GM23338 (cell line): ENCODE data around the gene STIM1. TPM values are rescaled to one million over a fixed set of nuclear protein-coding genes. Genes with fewer than 3 reads are reported as not detected.

ENCODE experiments used
- ATAC-seq: fragments of 200-7000 bp; cut with Tn5 transposase; 3 replicates; pipeline ENCODE4 v1.9.1; 2020
- DNase-seq: peaks from one replicate; pipeline ENCODE4 v3.0.0-alpha.2; 2015; ENCODE audit warnings: low spot score
- H2AFZ ChIP-seq: fragments of 200-600 bp; sonication (generic); 2 replicates; pipeline ENCODE4 v1.8.0; 2016; ENCODE audit warnings: antibody characterized with exemption, mild to moderate bottlenecking, moderate library complexity
- H3F3A ChIP-seq: fragments of 200-600 bp; sonication (generic); replicated peaks from 2 replicates; pipeline ENCODE4 v1.8.0; 2017; ENCODE audit warnings: antibody characterized with exemption, mixed run types, low read depth
- H3K27ac ChIP-seq: fragments of 200-600 bp; sonication (generic); 2 replicates; pipeline ENCODE4 v1.6.1; 2016; ENCODE audit warnings: low read depth
- H3K27me3 ChIP-seq: fragments of 200-600 bp; sonication (generic); 2 replicates; pipeline ENCODE4 v1.8.0; 2016; ENCODE audit warnings: mild to moderate bottlenecking, mixed run types, moderate library complexity; ENCODE audit not compliant: insufficient read depth
- H3K36me3 ChIP-seq: fragments of 200-600 bp; sonication (generic); 2 replicates; pipeline ENCODE4 v1.8.0; 2016; ENCODE audit warnings: mild to moderate bottlenecking; ENCODE audit not compliant: insufficient read depth
- H3K4me1 ChIP-seq: fragments of 200-600 bp; sonication (generic); 2 replicates; pipeline ENCODE4 v1.8.0; 2016; ENCODE audit warnings: mild to moderate bottlenecking, moderate library complexity; ENCODE audit not compliant: insufficient read depth
- H3K4me2 ChIP-seq: fragments of 200-600 bp; sonication (generic); 2 replicates; pipeline ENCODE4 v1.7.1; 2017; ENCODE audit warnings: mixed run types
- H3K4me3 ChIP-seq: fragments of 200-600 bp; sonication (generic); 2 replicates; pipeline ENCODE4 v1.6.1; 2016; ENCODE audit warnings: mixed run types
- H3K79me2 ChIP-seq: fragments of 200-600 bp; sonication (generic); replicated peaks from 2 replicates; pipeline ENCODE4 v1.8.0; 2017; ENCODE audit warnings: mild to moderate bottlenecking; ENCODE audit not compliant: insufficient read depth
- H3K9me2 ChIP-seq: fragments of 200-600 bp; sonication (generic); 2 replicates; pipeline ENCODE4 v1.8.0; 2017; ENCODE audit not compliant: insufficient read depth
- H4K20me1 ChIP-seq: fragments of 200-600 bp; sonication (generic); replicated peaks from 2 replicates; pipeline ENCODE4 v1.8.0; 2017; ENCODE audit warnings: mild to moderate bottlenecking; ENCODE audit not compliant: insufficient read depth
- H3K27ac Mint-ChIP-seq: 2 replicates; pipeline ENCODE4 v1.8.0; 2020; ENCODE audit warnings: inconsistent platforms, mild to moderate bottlenecking, moderate library complexity, mixed read lengths
- H3K27me3 Mint-ChIP-seq: 3 replicates; pipeline ENCODE4 v1.8.0; 2022; ENCODE audit warnings: low read depth, mild to moderate bottlenecking, moderate library complexity, mixed read lengths, inconsistent platforms; ENCODE audit not compliant: insufficient read depth, poor library complexity
- H3K36me3 Mint-ChIP-seq: 3 replicates; pipeline ENCODE4 v1.8.0; 2021; ENCODE audit warnings: low read depth, mild to moderate bottlenecking, inconsistent platforms, moderate library complexity, mixed read lengths
- H3K4me1 Mint-ChIP-seq: 3 replicates; pipeline ENCODE4 v1.8.0; 2020; ENCODE audit warnings: mild to moderate bottlenecking, inconsistent platforms, mixed read lengths
- H3K4me3 Mint-ChIP-seq: 3 replicates; pipeline ENCODE4 v1.8.0; 2021; ENCODE audit warnings: moderate library complexity, mild to moderate bottlenecking, inconsistent platforms, mixed read lengths
- H3K9me3 Mint-ChIP-seq: 3 replicates; pipeline ENCODE4 v1.8.0; 2020; ENCODE audit warnings: moderate library complexity, mild to moderate bottlenecking, inconsistent platforms, mixed read lengths
- EZH2phosphoT487 ChIP-seq: fragments of 200-600 bp; sonication (generic); IDR thresholded peaks from one replicate; pipeline ENCODE4 v1.8.1; 2018; ENCODE audit warnings: antibody characterized with exemption; ENCODE audit not compliant: unreplicated experiment
- POLR2AphosphoS5 ChIP-seq: IDR thresholded peaks from 2 replicates; pipeline ENCODE4 v1.6.1; 2016; ENCODE audit warnings: antibody characterized with exemption, low read depth
- STAT1 ChIP-seq: IDR thresholded peaks from one replicate; pipeline ENCODE4 v1.6.1; 2016; ENCODE audit warnings: antibody characterized with exemption; ENCODE audit not compliant: unreplicated experiment
- ZNF114 ChIP-seq: fragments of 250-450 bp; sonication (Bioruptor Pico); IDR thresholded peaks from 2 replicates; pipeline ENCODE4 v1.5.0; 2020; ENCODE audit warnings: mild to moderate bottlenecking, moderate library complexity
- ZNF462 ChIP-seq: fragments of 250-450 bp; sonication (Bioruptor Pico); IDR thresholded peaks from 2 replicates; pipeline ENCODE4 v1.5.0; 2020; ENCODE audit warnings: mild to moderate bottlenecking, moderate library complexity
- polyA plus RNA-seq: library from polyadenylated mRNA; unstranded; fragments of >200 nt; fragmentation: Nextera tagmentation; extraction: Ambion mirVana; gene quantifications from 2 replicates; pipeline ENCODE4 v1.2.1, GENCODE V29; 2016
- total RNA-seq: library from RNA; depleted of rRNA; stranded (reverse); fragments of >200 nt; shearing (Covaris generic); gene quantifications from 2 replicates; pipeline ENCODE4 v1.2.3, GENCODE V29; 2014

STIM1 gene
- total and polyA plus RNA-seq, 2 experiments from 2014 or later = 3.5 to 14.0 TPM

GRCh38 chr11:3830730-3831129, 24.7 kb upstream of the STIM1 start:
- Histone ChIP-seq H3K4me2 (no peak overlapping the region), H3F3A (0 out of 2 replicates have a peak, but pooled peaks cover 3% of the 10 kb centered on the region), H3K79me2 (peaks cover 38% of the 10 kb centered on the region), H4K20me1 (peaks cover 35% of the 10 kb centered on the region), H3K27me3 (no peaks in the 10 kb centered on the region), H3K4me3 (no peak overlapping the region), H2AFZ (no peak overlapping the region), H3K4me1 (peaks cover 38% of the 10 kb centered on the region), H3K27ac (no peak overlapping the region), H3K36me3 (no peaks in the 10 kb centered on the region; the same call in 1 of the 2 replicates), H3K9me2 (no peaks in the 10 kb centered on the region)
- no peak for DNase-seq
- Mint-ChIP-seq H3K9me3 (no peaks in the 10 kb centered on the region), H3K36me3 (peaks cover 53% of the 10 kb centered on the region), H3K4me3 (no peak overlapping the region), H3K27ac (no peak overlapping the region), H3K27me3 (peaks cover 16% of the 10 kb centered on the region), H3K4me1 (peaks cover 47% of the 10 kb centered on the region)
- no peak for ATAC-seq
- TF ChIP-seq ZNF462 (CRISPR knock-in tag) (no peak), STAT1 (no peak)

GRCh38 chr11:3831378-3832239, 23.9 kb upstream of the STIM1 start:
- no peaks in the 10 kb centered on the region for H3K9me2 ChIP-seq
- H3K27me3 Mint-ChIP-seq = peaks cover 14% of the 10 kb centered on the region
- no peaks in the 10 kb centered on the region for H3K27me3 ChIP-seq
- 0 out of 2 replicates have a peak, but pooled peaks cover 3% of the 10 kb centered on the region for H3F3A ChIP-seq
- ATAC-seq = no peak
- H3K79me2 ChIP-seq = peaks cover 44% of the 10 kb centered on the region
- H2AFZ ChIP-seq = no peak overlapping the region
- H3K27ac Mint-ChIP-seq = no peak overlapping the region
- H3K36me3 Mint-ChIP-seq = peaks cover 45% of the 10 kb centered on the region
- DNase-seq = no peak
- H4K20me1 ChIP-seq = peaks cover 36% of the 10 kb centered on the region
- peaks cover 29% of the 10 kb centered on the region for H3K4me1 ChIP-seq
- H3K9me3 Mint-ChIP-seq = no peaks in the 10 kb centered on the region
- H3K4me2 ChIP-seq = no peak overlapping the region
- no peaks in the 10 kb centered on the region; the same call in 1 of the 2 replicates for H3K36me3 ChIP-seq
- peaks cover 39% of the 10 kb centered on the region for H3K4me1 Mint-ChIP-seq
- no peak overlapping the region for H3K4me3 ChIP-seq
- no peak overlapping the region for H3K27ac ChIP-seq
- H3K4me3 Mint-ChIP-seq = no peak overlapping the region
- TF ChIP-seq ZNF114 = no peak
- no peak for TF ChIP-seq POLR2AphosphoS5
- TF ChIP-seq EZH2phosphoT487 = no peak
- TF ChIP-seq ZNF462 (CRISPR knock-in tag) = no peak
